Panc1 (cell line): ENCODE data around the gene PSENEN. TPM values are rescaled to one million over a fixed set of nuclear protein-coding genes. Genes with fewer than 3 reads are reported as not detected.

Source experiments
- ATAC-seq: fragments of 200-7000 bp; cut with Tn5 transposase; 2 replicates; pipeline ENCODE4 v1.9.1; 2020; ENCODE audit warnings: mild to moderate bottlenecking, moderate library complexity
- BruUV-seq: library from RNA; stranded (reverse); fragments of 400-500 nt; replicated peaks from 2 replicates; lab custom pipeline; 2021; lab: Mats Ljungman, UMichigan
- CTCF ChIA-PET: fragments of 300-600 bp; sonication (Branson Sonifier 250); formaldehyde crosslinking; loops from one replicate; lab custom pipeline; 2022; ENCODE audit warnings: antibody characterized with exemption; lab: Charles Lee
- POLR2A ChIA-PET: fragments of 300-600 bp; sonication (Branson Sonifier 250); formaldehyde crosslinking; loops from one replicate; lab custom pipeline; 2022; ENCODE audit warnings: antibody characterized with exemption; lab: Charles Lee
- DNase-seq: peaks from one replicate; pipeline ENCODE4 v3.0.0-alpha.2; 2010; ENCODE audit warnings: low read depth, low spot score
- H3K27ac ChIP-seq: 2 replicates; pipeline ENCODE4 v1.5.1; 2011; ENCODE audit warnings: mild to moderate bottlenecking, low read length, inconsistent platforms
- H3K27me3 ChIP-seq: fragments of 200-500 bp; sonication (Bioruptor generic); 2 replicates; pipeline ENCODE4 v1.6.0; 2014; ENCODE audit warnings: low read length, inconsistent platforms; ENCODE audit not compliant: control insufficient read depth, insufficient read depth
- H3K36me3 ChIP-seq: fragments of 200-500 bp; sonication (Bioruptor generic); 2 replicates; pipeline ENCODE4 v1.5.1; 2014; ENCODE audit warnings: inconsistent platforms, mild to moderate bottlenecking, low read length, moderate library complexity; ENCODE audit not compliant: control insufficient read depth, insufficient read depth
- H3K4me1 ChIP-seq: 2 replicates; pipeline ENCODE4 v1.5.1; 2011; ENCODE audit warnings: inconsistent platforms, mild to moderate bottlenecking, low read length, moderate library complexity; ENCODE audit not compliant: control insufficient read depth, insufficient read depth
- H3K4me3 ChIP-seq, 2 experiments: 2 replicates each; pipeline ENCODE4 v1.5.1; 2011 to 2012; ENCODE audit warnings: low read depth in 2 of 2, low read length in 2 of 2, mild to moderate bottlenecking in 2 of 2, inconsistent platforms in 1 of 2, moderate library complexity in 1 of 2
- H3K9me3 ChIP-seq: fragments of 200-500 bp; sonication (Bioruptor generic); 2 replicates; pipeline ENCODE4 v1.5.1; 2014; ENCODE audit warnings: low read depth, mild to moderate bottlenecking, inconsistent platforms, low read length, moderate library complexity; ENCODE audit not compliant: control insufficient read depth, insufficient read depth
- CTCF ChIP-seq: fragments of 450-650 bp; IDR thresholded peaks from 2 replicates; pipeline ENCODE4 v1.5.1; 2017; ENCODE audit warnings: mild to moderate bottlenecking
- POLR2AphosphoS5 ChIP-seq: IDR thresholded peaks from 2 replicates; pipeline ENCODE4 v1.6.1; 2012; ENCODE audit warnings: mild to moderate bottlenecking, low read depth, low read length, moderate library complexity
- REST ChIP-seq, 2 experiments: IDR thresholded peaks; 2 replicates each; pipeline ENCODE4 v1.6.1; 2011 to 2012; ENCODE audit warnings: low read depth in 2 of 2, control low read depth in 1 of 2, low read length in 1 of 2, mild to moderate bottlenecking in 1 of 2, moderate library complexity in 1 of 2; ENCODE audit not compliant: insufficient read depth in 1 of 2
- SIN3A ChIP-seq: IDR thresholded peaks from 2 replicates; pipeline ENCODE4 v1.6.1; 2012; ENCODE audit warnings: low read depth, mild to moderate bottlenecking, low read length, moderate library complexity, borderline replicate concordance; ENCODE audit not compliant: insufficient read depth
- TCF7L2 ChIP-seq: IDR thresholded peaks from 2 replicates; pipeline ENCODE4 v1.6.1; 2011; ENCODE audit warnings: mild to moderate bottlenecking, low read depth, low read length, inconsistent platforms
- in situ Hi-C: cut with HindIII; loops from 2 replicates; pipeline ENCODE4 v1.10.0; 2016; ENCODE audit warnings: low sequenced_read_pairs, low pct_unique_long_range_greater_than_20kb
- intact Hi-C: fragments of 100-400 bp; cut with micrococcal nuclease; formaldehyde crosslinking; loops from one replicate; pipeline ENCODE4 v1.10.0; 2022; ENCODE audit not compliant: unreplicated experiment
- total RNA-seq: library from RNA; stranded (reverse); gene quantifications from one replicate; pipeline ENCODE4 v1.2.1, GENCODE V29; 2021; ENCODE audit not compliant: unreplicated experiment

The PSENEN gene
- total RNA-seq, 1 experiment from 2014 or later = 169 TPM

- intact Hi-C loops (no loop called here), in situ Hi-C loops (no loop called here)
- ChIA-PET POLR2A (interaction anchor here (0.5 to 1.2 kb wide), 11 partner anchors 9 to 480 kb away, joined by 3 to 21 read pairs (median 5); no protein-coding TSS in a partner anchor), CTCF (interaction anchor here (0.6 to 0.7 kb wide), 3 partner anchors 29 to 89 kb away, joined by 3 to 7 read pairs (median 4); no protein-coding TSS in a partner anchor)
- Histone ChIP-seq H3K4me3 (peak overlapping the region; percentile 92 to 97), H3K4me1 (peaks cover 30% of the 10 kb centered on the region), H3K27me3 (no peaks in the 10 kb centered on the region), H3K27ac (peak overlapping the region; percentile 98), H3K9me3 (no peaks in the 10 kb centered on the region), H3K36me3 (no peaks in the 10 kb centered on the region)
- TSS peak; percentile 90 for BruUV-seq
- DNase-seq (peak; percentile 89), ATAC-seq (peak; percentile 80)
- peak; percentile 59; the same call in 1 of the 2 replicates for TF ChIP-seq SIN3A
- TF ChIP-seq POLR2AphosphoS5 = peak; percentile 96
- no peak for TF ChIP-seq REST (IDR thresholded peaks at IDR 0.05; ENCODE audit: insufficient read depth in 1 of 2, low read depth in 2 of 2, low read length in 1 of 2)
- TF ChIP-seq TCF7L2 = peak; percentile 19; the same call in 1 of the 2 replicates
- TF ChIP-seq CTCF = no peak
These were observed 772 bp upstream of the PSENEN start for GRCh38 chr19:35744430-35745327.

- no peaks in the 10 kb centered on the region for H3K9me3 ChIP-seq
- CTCF ChIA-PET = no interaction called here
- in situ Hi-C loops (no loop called here), intact Hi-C loops (no loop called here)
- peak overlapping the region; percentile 92 to 97 for H3K4me3 ChIP-seq
- ATAC-seq (no peak), DNase-seq (no peak)
- no peaks in the 10 kb centered on the region for H3K27me3 ChIP-seq
- POLR2A ChIA-PET = interaction anchor here (0.8 to 1.2 kb wide), 3 partner anchors 13 to 77 kb away, joined by 3 read pairs; no protein-coding TSS in a partner anchor
- peaks cover 24% of the 10 kb centered on the region for H3K4me1 ChIP-seq
- TF ChIP-seq SIN3A = no peak
- TF ChIP-seq POLR2AphosphoS5 = no peak
- no peak for TF ChIP-seq REST (IDR thresholded peaks at IDR 0.05; ENCODE audit: insufficient read depth in 1 of 2, low read depth in 2 of 2, low read length in 1 of 2)
- no peak for TF ChIP-seq CTCF
- no peak for TF ChIP-seq TCF7L2
- peak overlapping the region; percentile 98 for H3K27ac ChIP-seq
- no peaks in the 10 kb centered on the region for H3K36me3 ChIP-seq
- no TSS peak for BruUV-seq
These were observed 624 bp downstream of the PSENEN start for GRCh38 chr19:35746087-35746462.
